ENCODE measurements around the gene NPAS3.

- TF ChIP-seq CTCF (IDR thresholded peaks at IDR 0.05; ENCODE audit: low read depth, low read length) (no peak), EZH2phosphoT487 (IDR thresholded peaks at IDR 0.05; ENCODE audit: low read depth) (no peak)
Measured at GRCh38 chr14:33285902-33286700, 347.4 kb downstream of the NPAS3 start.

All from OCI-LY3 (cell line).